Trophoblast cell (in vitro differentiated cells and primary cell): Measurements from ENCODE around the gene AKAP6.

ENCODE experiments used
- DNase-seq, 2 donors: peaks; one replicate each; pipeline ENCODE4 v3.0.0-alpha.2; 2016
- H2AFZ ChIP-seq: 2 replicates; pipeline ENCODE4 v1.6.1; 2013; ENCODE audit warnings: low read length, moderate library complexity, mild to moderate bottlenecking; ENCODE audit not compliant: insufficient read depth, poor library complexity
- H2AK5ac ChIP-seq: 2 replicates; pipeline ENCODE4 v1.6.1; 2013; ENCODE audit warnings: mild to moderate bottlenecking, low read length
- H2BK120ac ChIP-seq: 2 replicates; pipeline ENCODE4 v1.6.1; 2013; ENCODE audit warnings: low read length, mild to moderate bottlenecking, moderate library complexity; ENCODE audit not compliant: insufficient read depth, poor library complexity
- H2BK12ac ChIP-seq: 2 replicates; pipeline ENCODE4 v1.6.1; 2013; ENCODE audit warnings: mild to moderate bottlenecking, low read length, moderate library complexity
- H2BK5ac ChIP-seq: 2 replicates; pipeline ENCODE4 v1.6.1; 2013; ENCODE audit warnings: low read length, low read depth, moderate library complexity, mild to moderate bottlenecking; ENCODE audit not compliant: poor library complexity
- H3K14ac ChIP-seq: 2 replicates; pipeline ENCODE4 v1.6.1; 2013; ENCODE audit warnings: mild to moderate bottlenecking, low read length
- H3K18ac ChIP-seq: 2 replicates; pipeline ENCODE4 v1.6.1; 2013; ENCODE audit warnings: mild to moderate bottlenecking, low read length
- H3K23ac ChIP-seq: 2 replicates; pipeline ENCODE4 v1.6.1; 2013; ENCODE audit warnings: low read length
- H3K27ac ChIP-seq: 2 replicates; pipeline ENCODE4 v1.5.1; 2013; ENCODE audit warnings: low read depth, mild to moderate bottlenecking, inconsistent platforms, low read length, moderate library complexity
- H3K27me3 ChIP-seq: 2 replicates; pipeline ENCODE4 v1.6.1; 2013; ENCODE audit warnings: inconsistent platforms, mild to moderate bottlenecking, low read length, moderate library complexity; ENCODE audit not compliant: insufficient read depth
- H3K36me3 ChIP-seq, 2 experiments: 1 replicate in 1 of 2; 2 replicates in 1 of 2; pipeline ENCODE4 v1.6.1; 2013; ENCODE audit warnings: low read length in 2 of 2, mild to moderate bottlenecking in 2 of 2, moderate library complexity in 1 of 2; ENCODE audit not compliant: insufficient read depth in 2 of 2, control insufficient read depth in 1 of 2
- H3K4ac ChIP-seq: 2 replicates; pipeline ENCODE4 v1.6.1; 2013; ENCODE audit warnings: low read depth, mild to moderate bottlenecking, low read length, moderate library complexity
- H3K4me1 ChIP-seq, 2 experiments: 1 replicate in 1 of 2; 2 replicates in 1 of 2; pipeline ENCODE4 v1.6.1; 2013; ENCODE audit warnings: low read length in 2 of 2, mild to moderate bottlenecking in 2 of 2, moderate library complexity in 1 of 2; ENCODE audit not compliant: insufficient read depth in 2 of 2, control insufficient read depth in 1 of 2
- H3K4me2 ChIP-seq: 2 replicates; pipeline ENCODE4 v1.6.1; 2013; ENCODE audit warnings: inconsistent platforms, mild to moderate bottlenecking, low read length, moderate library complexity
- H3K4me3 ChIP-seq: 2 replicates; pipeline ENCODE4 v1.5.1; 2013; ENCODE audit warnings: mild to moderate bottlenecking, low read depth, low read length, inconsistent platforms
- H3K79me1 ChIP-seq: one replicate; pipeline ENCODE4 v1.6.1; 2013; ENCODE audit warnings: low read length
- H3K79me2 ChIP-seq: 2 replicates; pipeline ENCODE4 v1.6.1; 2013; ENCODE audit warnings: low read length, mild to moderate bottlenecking; ENCODE audit not compliant: control insufficient read depth, insufficient read depth, poor library complexity
- H3K9ac ChIP-seq: 2 replicates; pipeline ENCODE4 v1.6.1; 2013; ENCODE audit warnings: mild to moderate bottlenecking, low read length
- H3K9me3 ChIP-seq: 2 replicates; pipeline ENCODE4 v1.6.1; 2013; ENCODE audit warnings: low read depth, mild to moderate bottlenecking, control low read depth, inconsistent platforms, low read length; ENCODE audit not compliant: insufficient read depth
- H4K12ac ChIP-seq: 2 replicates; pipeline ENCODE4 v1.6.1; 2013; ENCODE audit warnings: low read depth, mild to moderate bottlenecking, low read length, moderate library complexity
- H4K8ac ChIP-seq: 2 replicates; pipeline ENCODE4 v1.6.1; 2013; ENCODE audit warnings: low read depth, mild to moderate bottlenecking, low read length, moderate library complexity
- H4K91ac ChIP-seq: one replicate; pipeline ENCODE4 v1.6.1; 2013; ENCODE audit warnings: low read depth, mild to moderate bottlenecking, low read length, moderate library complexity
- WGBS: extraction: QIAGEN DNeasy Blood & Tissue Kit; methylation state at CpG from one replicate; pipeline ENCODE4 v1.1.7; 2013; ENCODE audit warnings: missing lambda C conversion rate; ENCODE audit not compliant: insufficient read length, insufficient coverage; ENCODE audit errors: extremely low coverage; 5-methylcytosine and 5-hydroxymethylcytosine counted together

Gene AKAP6

DNA sequence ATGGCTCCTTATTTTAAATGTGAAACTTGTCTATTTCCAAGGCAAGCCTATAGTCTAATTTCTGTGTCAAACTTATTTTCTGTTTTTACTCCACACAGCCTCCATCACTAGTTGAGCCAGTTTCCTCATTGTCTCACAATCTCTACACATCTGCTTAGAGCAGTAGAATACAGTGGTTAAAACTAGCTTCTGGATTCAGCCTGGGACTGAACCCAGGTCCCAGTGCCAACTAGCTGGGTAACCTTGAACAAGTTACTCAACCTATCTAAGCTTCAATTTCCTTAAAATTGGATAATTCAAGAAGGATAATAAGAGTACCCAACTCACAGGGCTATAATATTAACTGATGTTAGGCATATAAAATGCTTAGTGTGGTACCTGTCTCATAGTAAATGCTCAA, 304.8 kb downstream of the AKAP6 start:
- H3K36me3 ChIP-seq, result no peaks in the 10 kb centered on the region
- H3K18ac ChIP-seq, result no peak overlapping the region
- no peak overlapping the region for H3K9ac ChIP-seq
- H3K9me3 ChIP-seq, result no peaks in the 10 kb centered on the region
- H3K4me3 ChIP-seq, result no peak overlapping the region
- H3K14ac ChIP-seq, result no peak overlapping the region
- H3K4me2 ChIP-seq, result no peak overlapping the region
- no peak overlapping the region for H3K23ac ChIP-seq
- no peak overlapping the region for H2AK5ac ChIP-seq
- no peak overlapping the region for H2AFZ ChIP-seq
- no peaks in the 10 kb centered on the region for H3K27me3 ChIP-seq
- H2BK120ac ChIP-seq, result no peak overlapping the region
- no peak overlapping the region for H2BK5ac ChIP-seq
- H3K79me2 ChIP-seq, result no peaks in the 10 kb centered on the region
- H3K27ac ChIP-seq, result no peak overlapping the region
- H4K12ac ChIP-seq, result no peak overlapping the region
- H4K91ac ChIP-seq, result no peak overlapping the region
- no peak overlapping the region for H2BK12ac ChIP-seq
- H4K8ac ChIP-seq, result no peak overlapping the region
- H3K79me1 ChIP-seq, result no peaks in the 10 kb centered on the region
- no peak overlapping the region for H3K4ac ChIP-seq
- DNase-seq, result no peak
- no peaks in the 10 kb centered on the region for H3K4me1 ChIP-seq

DNA sequence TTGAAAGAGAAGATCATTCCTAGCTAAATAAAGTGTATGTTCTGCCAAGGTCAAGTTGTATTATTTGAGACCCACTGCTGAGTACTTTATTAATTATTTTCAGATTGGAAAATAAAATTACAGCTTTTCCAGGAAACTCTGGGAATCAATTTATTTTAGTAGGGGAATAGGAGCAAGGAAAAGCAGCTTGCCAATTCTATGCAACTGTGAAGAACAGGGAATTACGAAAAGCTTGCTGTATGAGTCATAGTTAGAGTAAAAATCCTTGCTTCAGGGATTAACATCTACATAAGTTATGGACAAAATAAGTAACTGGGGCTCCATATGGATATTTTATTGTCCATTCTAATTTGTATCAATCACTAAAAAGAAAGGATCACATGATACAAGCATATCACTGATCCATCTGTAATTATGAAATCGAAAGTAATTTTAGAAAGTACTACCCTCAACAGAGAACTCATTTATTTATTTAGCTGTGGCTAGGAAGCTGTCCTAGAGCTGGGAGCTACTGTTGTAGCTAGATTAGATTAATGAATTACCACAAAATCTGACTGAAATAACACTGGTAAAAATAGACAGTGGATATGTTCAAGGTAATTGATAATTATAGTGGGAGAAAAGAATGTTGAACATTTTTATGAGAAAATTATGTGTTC, 306.1 kb downstream of the AKAP6 start:
- DNase-seq, result peak in 1 of 2 donors; percentile 15
- Histone ChIP-seq H3K18ac (no peak overlapping the region), H2BK5ac (no peak overlapping the region), H3K4me1 (no peaks in the 10 kb centered on the region), H3K79me1 (no peaks in the 10 kb centered on the region), H3K9me3 (no peaks in the 10 kb centered on the region), H3K79me2 (no peaks in the 10 kb centered on the region), H3K27me3 (no peaks in the 10 kb centered on the region), H4K91ac (no peak overlapping the region), H3K36me3 (no peaks in the 10 kb centered on the region), H3K23ac (no peak overlapping the region), H4K8ac (no peak overlapping the region), H3K4me3 (no peak overlapping the region), H3K27ac (no peak overlapping the region), H4K12ac (no peak overlapping the region), H2BK120ac (no peak overlapping the region), H3K14ac (no peak overlapping the region), H3K4me2 (no peak overlapping the region), H2AK5ac (no peak overlapping the region), H2BK12ac (no peak overlapping the region), H3K4ac (no peak overlapping the region), H3K9ac (no peak overlapping the region), H2AFZ (no peak overlapping the region)
- no CpG with 5 or more reads among the region's 2 CpGs for WGBS

DNA sequence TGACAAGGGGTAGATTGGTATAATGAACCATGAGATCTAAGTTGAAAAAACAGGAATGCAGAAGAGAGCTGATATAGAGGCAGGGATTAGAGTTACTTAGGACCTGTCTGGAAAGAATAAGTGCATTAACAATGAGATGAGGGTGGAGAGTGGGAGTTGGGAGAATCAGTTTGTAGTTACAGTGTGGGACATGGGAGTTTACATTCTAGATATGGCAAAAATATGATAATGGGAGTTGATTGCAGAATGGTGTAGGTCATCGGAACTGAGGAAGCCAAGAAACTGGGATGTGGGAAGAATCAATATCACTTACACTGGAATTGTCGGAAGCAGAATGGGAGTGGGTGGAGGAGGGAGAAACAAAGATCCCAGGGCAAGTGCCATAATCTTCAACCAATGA, 308.5 kb downstream of the AKAP6 start:
- H3K23ac ChIP-seq, result no peak overlapping the region
- H3K4ac ChIP-seq, result no peak overlapping the region
- no peak overlapping the region for H3K14ac ChIP-seq
- no peak overlapping the region for H2AFZ ChIP-seq
- WGBS, result no CpG with 5 or more reads among the region's 2 CpGs
- no peak overlapping the region for H4K12ac ChIP-seq
- no peak overlapping the region for H3K18ac ChIP-seq
- H2BK5ac ChIP-seq, result no peak overlapping the region
- H3K79me2 ChIP-seq, result no peaks in the 10 kb centered on the region
- H3K9me3 ChIP-seq, result no peaks in the 10 kb centered on the region
- no peak overlapping the region for H3K27ac ChIP-seq
- H3K4me1 ChIP-seq, result no peaks in the 10 kb centered on the region
- no peak overlapping the region for H3K9ac ChIP-seq
- H3K27me3 ChIP-seq, result no peaks in the 10 kb centered on the region
- H3K36me3 ChIP-seq, result no peaks in the 10 kb centered on the region
- no peak overlapping the region for H2BK120ac ChIP-seq
- H3K79me1 ChIP-seq, result no peaks in the 10 kb centered on the region
- no peak overlapping the region for H2BK12ac ChIP-seq
- no peak overlapping the region for H3K4me3 ChIP-seq
- H4K8ac ChIP-seq, result no peak overlapping the region
- no peak overlapping the region for H2AK5ac ChIP-seq
- no peak for DNase-seq
- H3K4me2 ChIP-seq, result no peak overlapping the region
- no peak overlapping the region for H4K91ac ChIP-seq

DNA sequence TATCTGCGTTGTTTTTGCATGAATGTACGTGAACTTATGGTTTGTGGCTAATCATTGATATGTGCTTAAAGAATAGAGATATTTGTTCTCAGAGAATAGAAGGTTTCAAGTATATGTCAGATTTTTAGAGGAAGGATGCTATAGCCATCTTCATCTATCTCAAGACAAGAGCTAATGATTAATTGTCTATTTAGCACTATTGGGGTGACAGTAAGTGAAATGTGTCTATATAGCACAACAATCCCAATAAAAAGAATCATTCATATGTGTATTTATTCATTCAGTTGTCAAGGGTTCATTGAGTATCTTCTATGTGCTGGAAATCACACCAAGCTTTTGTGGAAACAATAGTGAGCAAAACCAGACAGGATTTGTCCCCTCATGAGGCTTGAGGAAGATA, 310.1 kb downstream of the AKAP6 start:
- Histone ChIP-seq H3K23ac (no peak overlapping the region), H2AK5ac (no peak overlapping the region), H3K14ac (no peak overlapping the region), H3K79me2 (no peaks in the 10 kb centered on the region), H3K4me3 (no peak overlapping the region), H3K9ac (no peak overlapping the region), H2BK12ac (no peak overlapping the region), H3K4me1 (no peaks in the 10 kb centered on the region), H3K4ac (no peak overlapping the region), H3K36me3 (no peaks in the 10 kb centered on the region), H4K8ac (no peak overlapping the region), H3K27ac (no peak overlapping the region), H3K9me3 (no peaks in the 10 kb centered on the region), H4K91ac (no peak overlapping the region), H2BK5ac (no peak overlapping the region), H4K12ac (no peak overlapping the region), H3K27me3 (no peaks in the 10 kb centered on the region), H3K4me2 (no peak overlapping the region), H2BK120ac (no peak overlapping the region), H3K18ac (no peak overlapping the region), H3K79me1 (no peaks in the 10 kb centered on the region), H2AFZ (no peak overlapping the region)
- DNase-seq, result no peak
- no CpG with 5 or more reads among the region's 2 CpGs for WGBS
